DND-41 (cell line): ENCODE results near the gene CHM.

Experiments used
- ATAC-seq: fragments of 200-7000 bp; cut with Tn5 transposase; 3 replicates; pipeline ENCODE4 v1.9.1; 2021; ENCODE audit warnings: low read depth; ENCODE audit not compliant: insufficient read depth
- DNase-seq: peaks from one replicate; pipeline ENCODE4 v3.0.0-alpha.2; 2020
- H2AFZ ChIP-seq: 2 replicates; pipeline ENCODE4 v1.6.0; 2012; ENCODE audit warnings: low read depth, low read length
- H3K27ac ChIP-seq: 2 replicates; pipeline ENCODE4 v1.5.1; 2012; ENCODE audit warnings: low read length, inconsistent platforms
- H3K27me3 ChIP-seq: fragments of 200-600 bp; sonication (generic); 2 replicates; pipeline ENCODE4 v1.6.0; 2012; ENCODE audit warnings: low read length, mild to moderate bottlenecking, inconsistent platforms; ENCODE audit not compliant: insufficient read depth, poor library complexity
- H3K36me3 ChIP-seq: 2 replicates; pipeline ENCODE4 v1.5.1; 2012; ENCODE audit warnings: low read length, inconsistent platforms; ENCODE audit not compliant: insufficient read depth
- H3K4me1 ChIP-seq: 2 replicates; pipeline ENCODE4 v1.5.1; 2012; ENCODE audit warnings: mild to moderate bottlenecking, low read length; ENCODE audit not compliant: insufficient read depth
- H3K4me2 ChIP-seq: 2 replicates; pipeline ENCODE4 v1.6.0; 2012; ENCODE audit warnings: mild to moderate bottlenecking, moderate library complexity, low read length, inconsistent platforms; ENCODE audit not compliant: insufficient read depth
- H3K4me3 ChIP-seq, 2 experiments: fragments of 200-600 bp in 1 of 2; shearing (Covaris generic) in 1 of 2; 2 replicates each; pipeline ENCODE4 v1.5.1; 2012 to 2016; ENCODE audit warnings: inconsistent platforms in 2 of 2, low read length in 2 of 2, mild to moderate bottlenecking in 2 of 2, low read depth in 1 of 2, moderate library complexity in 1 of 2
- H3K79me2 ChIP-seq: 2 replicates; pipeline ENCODE4 v1.6.0; 2012; ENCODE audit warnings: low read length, inconsistent platforms; ENCODE audit not compliant: insufficient read depth
- H3K9ac ChIP-seq: 2 replicates; pipeline ENCODE4 v1.6.0; 2012; ENCODE audit warnings: low read depth, mild to moderate bottlenecking, inconsistent platforms, low read length, moderate library complexity
- H3K9me3 ChIP-seq: 2 replicates; pipeline ENCODE4 v1.5.1; 2012; ENCODE audit warnings: low read length, moderate library complexity, mild to moderate bottlenecking, inconsistent platforms; ENCODE audit not compliant: insufficient read depth, severe bottlenecking
- H4K20me1 ChIP-seq: 2 replicates; pipeline ENCODE4 v1.6.0; 2012; ENCODE audit warnings: low read length; ENCODE audit not compliant: insufficient read depth
- CTCF ChIP-seq: IDR thresholded peaks from 2 replicates; pipeline ENCODE4 v1.5.1; 2012; ENCODE audit warnings: borderline replicate concordance, low read length, moderate library complexity, mild to moderate bottlenecking; ENCODE audit not compliant: poor library complexity, severe bottlenecking; ENCODE audit errors: extremely low read depth
- EZH2 ChIP-seq: IDR thresholded peaks from 3 replicates; pipeline ENCODE4 v1.6.1; 2012; ENCODE audit warnings: borderline replicate concordance, low read depth, mild to moderate bottlenecking, moderate library complexity, low read length, inconsistent platforms; ENCODE audit not compliant: severe bottlenecking

Gene CHM

GRCh38 chrX:85828771-85829170, 218.6 kb downstream of the CHM start:
- no peak overlapping the region for H3K4me2 ChIP-seq
- no peak overlapping the region for H3K27ac ChIP-seq
- no peaks in the 10 kb centered on the region for H3K79me2 ChIP-seq
- H3K9me3 ChIP-seq: no peaks in the 10 kb centered on the region
- ATAC-seq (no peak), DNase-seq (no peak)
- no peaks in the 10 kb centered on the region for H3K36me3 ChIP-seq
- no peak overlapping the region for H3K4me3 ChIP-seq
- H3K27me3 ChIP-seq: no peaks in the 10 kb centered on the region
- no peaks in the 10 kb centered on the region for H4K20me1 ChIP-seq
- H3K4me1 ChIP-seq: no peaks in the 10 kb centered on the region
- H3K9ac ChIP-seq: no peak overlapping the region
- H2AFZ ChIP-seq: no peak overlapping the region
- no peak for TF ChIP-seq CTCF
- TF ChIP-seq EZH2: no peak

GRCh38 chrX:85815203-85815751, 232.1 kb downstream of the CHM start:
- Histone ChIP-seq H3K36me3 (no peaks in the 10 kb centered on the region), H2AFZ (no peak overlapping the region), H3K9me3 (peaks cover 6% of the 10 kb centered on the region), H3K9ac (no peak overlapping the region), H3K4me1 (no peaks in the 10 kb centered on the region), H3K27me3 (no peaks in the 10 kb centered on the region), H3K27ac (no peak overlapping the region), H3K79me2 (no peaks in the 10 kb centered on the region), H3K4me3 (no peak overlapping the region), H4K20me1 (no peaks in the 10 kb centered on the region), H3K4me2 (no peak overlapping the region)
- ATAC-seq (no peak), DNase-seq (no peak)
- TF ChIP-seq CTCF (no peak), EZH2 (no peak)
